ENCODE results near the gene PLEKHN1. TPM values are rescaled to one million over a fixed set of nuclear protein-coding genes. Genes with fewer than 3 reads are reported as not detected.
A peak's percentile ranks its signal among the peaks of the same experiment; 100 is the strongest.
"Not testable (repeated sequence)": the region's sequence is repeated elsewhere in the genome, so short reads cannot be mapped to it uniquely, and the experiment has no call there.

The PLEKHN1 gene
- total and polyA plus RNA-seq, 4 donors: 0.26 TPM; not detected in 3

GRCh38 chr1:980602-981395 is 14.5 kb downstream of the PLEKHN1 start:
- 77% methylated on average over 32 of the region's 35 CpGs for WGBS (ENCODE audit: insufficient coverage)
- peaks cover 11% of the 10 kb centered on the region for H3K27me3 ChIP-seq (ENCODE audit: control insufficient read depth, insufficient read depth, low read length)
- H3K36me3 ChIP-seq (ENCODE audit: control insufficient read depth, insufficient read depth, low read length): peaks cover 2% of the 10 kb centered on the region
- H3K9me3 ChIP-seq (ENCODE audit: control insufficient read depth, insufficient read depth, low read length): no peaks in the 10 kb centered on the region
- H3K4me1 ChIP-seq (ENCODE audit: control insufficient read depth, insufficient read depth, low read length): peaks cover 9% of the 10 kb centered on the region
- DNase-seq (ENCODE audit: low read depth in 4 of 6, low spot score in 6 of 6): no peak
- H3K27ac ChIP-seq (ENCODE audit: low read depth, low read length): no peak overlapping the region
- H3K4me3 ChIP-seq (ENCODE audit: low read depth, low read length): no peak overlapping the region

GRCh38 chr1:981491-981954 is 15.2 kb downstream of the PLEKHN1 start:
- peaks cover 6% of the 10 kb centered on the region for H3K4me1 ChIP-seq (ENCODE audit: control insufficient read depth, insufficient read depth, low read length)
- H3K4me3 ChIP-seq (ENCODE audit: low read depth, low read length): no peak overlapping the region
- no peak overlapping the region for H3K27ac ChIP-seq (ENCODE audit: low read depth, low read length)
- H3K27me3 ChIP-seq (ENCODE audit: control insufficient read depth, insufficient read depth, low read length): peaks cover 9% of the 10 kb centered on the region
- no peak for DNase-seq (ENCODE audit: low read depth in 4 of 6, low spot score in 6 of 6)
- peaks cover 2% of the 10 kb centered on the region for H3K36me3 ChIP-seq (ENCODE audit: control insufficient read depth, insufficient read depth, low read length)
- WGBS (ENCODE audit: insufficient coverage): 69% methylated on average over 19 of the region's 21 CpGs
- H3K9me3 ChIP-seq (ENCODE audit: control insufficient read depth, insufficient read depth, low read length): no peaks in the 10 kb centered on the region

GRCh38 chr1:981955-982558 is 15.8 kb downstream of the PLEKHN1 start, which contains the start of gene PERM1:
Gene PERM1, minus strand, starts transcription at chr1:982093. Its CDS starts 1,064 bp downstream, at chr1:981029.
- Histone ChIP-seq H3K27me3 (ENCODE audit: control insufficient read depth, insufficient read depth, low read length) (peaks cover 9% of the 10 kb centered on the region), H3K4me3 (ENCODE audit: low read depth, low read length) (no peak within 1 kb of the TSS), H3K9me3 (ENCODE audit: control insufficient read depth, insufficient read depth, low read length) (no peaks in the 10 kb centered on the region), H3K27ac (ENCODE audit: low read depth, low read length) (no peak within 1 kb of the TSS), H3K36me3 (ENCODE audit: control insufficient read depth, insufficient read depth, low read length) (peaks cover 2% of the 10 kb centered on the region), H3K4me1 (ENCODE audit: control insufficient read depth, insufficient read depth, low read length) (peaks cover 6% of the 10 kb centered on the region)
- whole genome bisulfite sequencing (ENCODE audit: insufficient coverage): 71% methylated on average over 27 of the region's 28 CpGs
- no peak for DNase-seq (ENCODE audit: low read depth in 4 of 6, low spot score in 6 of 6)

GRCh38 chr1:982765-983436 is 16.6 kb downstream of the PLEKHN1 start:
- no peak overlapping the region for H3K4me3 ChIP-seq (ENCODE audit: low read depth, low read length)
- H3K4me1 ChIP-seq (ENCODE audit: control insufficient read depth, insufficient read depth, low read length): peaks cover 6% of the 10 kb centered on the region
- peaks cover 9% of the 10 kb centered on the region for H3K27me3 ChIP-seq (ENCODE audit: control insufficient read depth, insufficient read depth, low read length)
- WGBS (ENCODE audit: insufficient coverage): 87% methylated on average over 40 of the region's 43 CpGs
- peaks cover 2% of the 10 kb centered on the region for H3K36me3 ChIP-seq (ENCODE audit: control insufficient read depth, insufficient read depth, low read length)
- no peak for DNase-seq (ENCODE audit: low read depth in 4 of 6, low spot score in 6 of 6)
- H3K27ac ChIP-seq (ENCODE audit: low read depth, low read length): no peak overlapping the region
- no peaks in the 10 kb centered on the region for H3K9me3 ChIP-seq (ENCODE audit: control insufficient read depth, insufficient read depth, low read length)

DNA sequence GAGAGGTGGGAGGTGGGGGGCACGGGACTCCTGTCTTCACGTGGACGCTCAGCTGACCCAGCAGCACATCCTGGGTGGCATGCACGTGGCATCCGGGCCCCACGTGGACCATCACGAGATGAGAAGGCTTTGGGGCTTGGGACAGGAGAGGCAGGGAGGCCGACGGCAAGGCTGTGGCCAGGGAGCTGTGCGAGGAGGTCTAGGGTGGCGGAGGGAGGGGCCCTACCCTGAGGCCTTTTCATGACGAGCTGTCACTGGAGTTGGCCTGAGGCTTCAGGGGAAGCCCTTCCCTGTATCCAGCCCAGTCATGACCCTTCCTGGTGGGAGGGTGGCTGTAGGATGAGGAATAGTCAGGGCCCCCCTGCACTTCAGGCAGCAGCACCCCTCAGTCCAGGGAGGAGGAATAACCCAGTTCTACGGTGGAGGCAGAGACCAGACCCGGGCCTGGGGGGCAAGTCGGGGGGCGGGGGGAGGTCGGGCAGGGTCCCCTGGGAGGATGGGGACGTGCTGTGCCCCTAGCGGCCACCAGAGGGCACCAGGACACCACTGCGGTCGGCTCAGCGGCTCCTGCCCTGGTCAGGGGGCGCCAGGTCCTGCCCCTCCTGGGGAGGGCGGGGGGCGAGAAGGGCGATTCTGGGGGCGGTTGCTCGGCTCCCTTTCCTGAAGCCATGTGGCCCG is 17.7 kb downstream of the PLEKHN1 start:
- no peaks in the 10 kb centered on the region for H3K36me3 ChIP-seq (ENCODE audit: control insufficient read depth, insufficient read depth, low read length)
- no peak overlapping the region for H3K27ac ChIP-seq (ENCODE audit: low read depth, low read length)
- H3K4me1 ChIP-seq (ENCODE audit: control insufficient read depth, insufficient read depth, low read length): peaks cover 6% of the 10 kb centered on the region
- no peaks in the 10 kb centered on the region for H3K9me3 ChIP-seq (ENCODE audit: control insufficient read depth, insufficient read depth, low read length)
- peak in 2 of 6 donors; percentile 54 to 59 for DNase-seq (ENCODE audit: low read depth in 4 of 6, low spot score in 6 of 6)
- no peak overlapping the region for H3K4me3 ChIP-seq (ENCODE audit: low read depth, low read length)
- WGBS (ENCODE audit: insufficient coverage): 22% methylated on average over 26 of the region's 29 CpGs
- peaks cover 9% of the 10 kb centered on the region for H3K27me3 ChIP-seq (ENCODE audit: control insufficient read depth, insufficient read depth, low read length)

- Histone ChIP-seq H3K9me3 (ENCODE audit: control insufficient read depth, insufficient read depth, low read length) (no peaks in the 10 kb centered on the region), H3K4me3 (ENCODE audit: low read depth, low read length) (no peak overlapping the region), H3K27ac (ENCODE audit: low read depth, low read length) (no peak overlapping the region), H3K4me1 (ENCODE audit: control insufficient read depth, insufficient read depth, low read length) (peaks cover 6% of the 10 kb centered on the region), H3K27me3 (ENCODE audit: control insufficient read depth, insufficient read depth, low read length) (peaks cover 9% of the 10 kb centered on the region), H3K36me3 (ENCODE audit: control insufficient read depth, insufficient read depth, low read length) (no peaks in the 10 kb centered on the region)
- DNase-seq (ENCODE audit: low read depth in 4 of 6, low spot score in 6 of 6): no peak
- 0% methylated on average over 2 of the region's 12 CpGs for WGBS (ENCODE audit: insufficient coverage)
Measured at GRCh38 chr1:984476-984814, 18.2 kb downstream of the PLEKHN1 start.

DNA sequence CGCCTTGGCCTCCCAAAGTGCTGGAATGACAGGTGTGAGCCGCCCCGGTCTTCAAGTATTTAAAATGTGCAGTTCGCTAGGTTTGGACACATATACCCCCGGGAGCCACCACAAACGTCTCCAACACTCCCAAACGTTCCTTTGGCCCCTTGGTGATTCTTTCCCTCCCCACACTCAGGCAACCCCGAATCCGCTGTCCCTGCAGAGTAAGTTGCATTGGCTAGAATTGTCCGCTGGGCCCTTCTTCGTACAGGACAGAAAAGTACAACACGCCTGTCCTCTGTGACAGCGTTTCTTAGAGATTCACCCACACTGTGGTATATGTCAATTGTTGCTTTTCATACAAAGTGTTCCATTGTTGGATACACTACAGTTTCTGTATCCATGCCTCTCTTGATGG is 18.8 kb downstream of the PLEKHN1 start:
- Histone ChIP-seq H3K4me3 (ENCODE audit: low read depth, low read length) (no peak overlapping the region), H3K27me3 (ENCODE audit: control insufficient read depth, insufficient read depth, low read length) (peaks cover 9% of the 10 kb centered on the region), H3K36me3 (ENCODE audit: control insufficient read depth, insufficient read depth, low read length) (no peaks in the 10 kb centered on the region), H3K9me3 (ENCODE audit: control insufficient read depth, insufficient read depth, low read length) (no peaks in the 10 kb centered on the region), H3K4me1 (ENCODE audit: control insufficient read depth, insufficient read depth, low read length) (peaks cover 6% of the 10 kb centered on the region), H3K27ac (ENCODE audit: low read depth, low read length) (no peak overlapping the region)
- WGBS (ENCODE audit: insufficient coverage): 79% methylated on average over 13 of the region's 13 CpGs
- no peak for DNase-seq (ENCODE audit: low read depth in 4 of 6, low spot score in 6 of 6)

GRCh38 chr1:988061-988460 is 21.8 kb downstream of the PLEKHN1 start:
- H3K27me3 ChIP-seq (ENCODE audit: control insufficient read depth, insufficient read depth, low read length); H3K4me1 ChIP-seq (ENCODE audit: control insufficient read depth, insufficient read depth, low read length); H3K9me3 ChIP-seq (ENCODE audit: control insufficient read depth, insufficient read depth, low read length); DNase-seq (ENCODE audit: low read depth in 4 of 6, low spot score in 6 of 6); H3K36me3 ChIP-seq (ENCODE audit: control insufficient read depth, insufficient read depth, low read length); H3K27ac ChIP-seq (ENCODE audit: low read depth, low read length); H3K4me3 ChIP-seq (ENCODE audit: low read depth, low read length): not testable (repeated sequence)
- whole genome bisulfite sequencing (ENCODE audit: insufficient coverage): 100% methylated on average over 1 of the region's 5 CpGs

DNA sequence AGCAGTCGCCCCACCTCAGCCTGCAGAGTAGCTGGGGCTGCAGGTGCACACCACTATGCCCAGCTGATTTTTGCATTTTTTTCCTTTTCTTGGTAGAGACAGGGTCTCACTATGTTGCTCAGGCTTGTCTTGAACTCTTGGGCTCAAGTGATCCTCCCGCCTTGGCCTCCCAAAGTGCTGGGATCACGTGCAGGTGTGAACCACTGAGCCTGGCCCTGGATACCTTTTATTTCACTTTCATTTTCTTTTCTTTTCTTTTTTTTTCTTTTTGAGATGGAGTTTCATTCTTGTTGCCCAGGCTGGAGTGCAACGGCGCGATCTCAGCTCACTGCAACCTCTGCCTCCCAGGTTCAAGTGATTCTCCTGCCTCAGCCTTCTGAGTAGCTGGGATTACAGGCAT is 25.0 kb downstream of the PLEKHN1 start:
- not testable (repeated sequence) for H3K4me1 ChIP-seq (ENCODE audit: control insufficient read depth, insufficient read depth, low read length); H3K27ac ChIP-seq (ENCODE audit: low read depth, low read length); H3K36me3 ChIP-seq (ENCODE audit: control insufficient read depth, insufficient read depth, low read length); DNase-seq (ENCODE audit: low read depth in 4 of 6, low spot score in 6 of 6); H3K9me3 ChIP-seq (ENCODE audit: control insufficient read depth, insufficient read depth, low read length); H3K27me3 ChIP-seq (ENCODE audit: control insufficient read depth, insufficient read depth, low read length); H3K4me3 ChIP-seq (ENCODE audit: low read depth, low read length)
- WGBS (ENCODE audit: insufficient coverage): 90% methylated on average over 2 of the region's 6 CpGs
